Uterus (tissue), 2 donors: ENCODE data around the gene IGSF5.

Experiments
- POLR2A ChIP-seq, 2 donors: fragments of 450-650 bp; IDR thresholded peaks; one replicate each; pipeline ENCODE4 v1.6.1; 2016; ENCODE audit warnings: antibody characterized with exemption in 2 of 2, mild to moderate bottlenecking in 1 of 2, moderate library complexity in 1 of 2
- TF ChIP-seq, protein P1 (sequence below), 4 experiments: fragments of 200-600 bp in 2 of 4; fragments of 450-650 bp in 2 of 4; sonication (generic) in 2 of 4; IDR thresholded peaks; one replicate each; pipeline ENCODE4 v1.5.1; 2016 to 2019; ENCODE audit warnings: antibody characterized with exemption in 4 of 4, mild to moderate bottlenecking in 2 of 4, moderate library complexity in 1 of 4

DNA sequence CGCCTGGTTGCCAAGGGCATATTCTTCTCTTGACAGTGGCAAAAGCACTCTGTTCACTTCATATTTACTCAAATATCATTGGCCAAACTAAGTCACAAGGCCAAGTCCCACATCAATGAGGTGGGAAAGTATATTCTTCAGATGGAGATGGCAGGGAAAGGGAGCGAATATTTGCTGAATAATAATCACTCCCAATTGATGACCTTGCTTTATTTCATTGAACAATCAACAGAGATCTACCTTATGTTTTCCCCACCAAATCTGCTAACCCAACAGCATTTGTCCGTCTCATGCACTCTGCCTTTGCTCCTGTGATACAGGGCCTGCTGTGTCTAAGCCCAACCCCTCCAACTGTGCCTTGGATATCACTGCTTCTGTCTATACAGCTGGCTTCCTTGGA lies 77.1 kb downstream of the IGSF5 start:
- TF ChIP-seq, protein P1, sequence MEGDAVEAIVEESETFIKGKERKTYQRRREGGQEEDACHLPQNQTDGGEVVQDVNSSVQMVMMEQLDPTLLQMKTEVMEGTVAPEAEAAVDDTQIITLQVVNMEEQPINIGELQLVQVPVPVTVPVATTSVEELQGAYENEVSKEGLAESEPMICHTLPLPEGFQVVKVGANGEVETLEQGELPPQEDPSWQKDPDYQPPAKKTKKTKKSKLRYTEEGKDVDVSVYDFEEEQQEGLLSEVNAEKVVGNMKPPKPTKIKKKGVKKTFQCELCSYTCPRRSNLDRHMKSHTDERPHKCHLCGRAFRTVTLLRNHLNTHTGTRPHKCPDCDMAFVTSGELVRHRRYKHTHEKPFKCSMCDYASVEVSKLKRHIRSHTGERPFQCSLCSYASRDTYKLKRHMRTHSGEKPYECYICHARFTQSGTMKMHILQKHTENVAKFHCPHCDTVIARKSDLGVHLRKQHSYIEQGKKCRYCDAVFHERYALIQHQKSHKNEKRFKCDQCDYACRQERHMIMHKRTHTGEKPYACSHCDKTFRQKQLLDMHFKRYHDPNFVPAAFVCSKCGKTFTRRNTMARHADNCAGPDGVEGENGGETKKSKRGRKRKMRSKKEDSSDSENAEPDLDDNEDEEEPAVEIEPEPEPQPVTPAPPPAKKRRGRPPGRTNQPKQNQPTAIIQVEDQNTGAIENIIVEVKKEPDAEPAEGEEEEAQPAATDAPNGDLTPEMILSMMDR (IDR thresholded peaks at IDR 0.05): no peak
- no peak for TF ChIP-seq POLR2A (IDR thresholded peaks at IDR 0.05)
